Parathyroid adenoma (tissue), 2 donors: ENCODE data around the gene EEPD1.

Experiments
- H2AFZ ChIP-seq: fragments of 300-600 bp; sonication (generic); one replicate; pipeline ENCODE4 v1.7.0; 2017; ENCODE audit warnings: antibody characterized with exemption, mild to moderate bottlenecking
- H3K27ac ChIP-seq: fragments of 300-600 bp; sonication (generic); one replicate; pipeline ENCODE4 v1.7.0; 2017
- H3K27me3 ChIP-seq: fragments of 300-600 bp; sonication (generic); one replicate; pipeline ENCODE4 v1.7.0; 2017; ENCODE audit warnings: low read length; ENCODE audit not compliant: control insufficient read depth, insufficient read depth
- H3K36me3 ChIP-seq: fragments of 300-600 bp; sonication (generic); one replicate; pipeline ENCODE4 v1.7.0; 2017; ENCODE audit warnings: low read length; ENCODE audit not compliant: control insufficient read depth, insufficient read depth
- H3K4me1 ChIP-seq: fragments of 300-600 bp; sonication (generic); one replicate; pipeline ENCODE4 v1.7.0; 2017; ENCODE audit warnings: control low read depth
- H3K4me2 ChIP-seq: fragments of 300-600 bp; sonication (generic); one replicate; pipeline ENCODE4 v1.7.0; 2017; ENCODE audit warnings: low read length
- H3K4me3 ChIP-seq: fragments of 300-600 bp; sonication (generic); one replicate; pipeline ENCODE4 v1.7.0; 2017; ENCODE audit warnings: low read depth, low read length
- H3K79me2 ChIP-seq: fragments of 300-600 bp; sonication (generic); one replicate; pipeline ENCODE4 v1.7.0; 2017; ENCODE audit warnings: control low read depth
- H3K9ac ChIP-seq: fragments of 300-600 bp; sonication (generic); one replicate; pipeline ENCODE4 v1.7.0; 2017; ENCODE audit warnings: mild to moderate bottlenecking
- H3K9me3 ChIP-seq: fragments of 300-600 bp; sonication (generic); one replicate; pipeline ENCODE4 v1.7.0; 2017; ENCODE audit warnings: low read length; ENCODE audit not compliant: control insufficient read depth
- CTCF ChIP-seq: fragments of 300-600 bp; sonication (generic); IDR thresholded peaks from one replicate; pipeline ENCODE4 v1.7.0; 2017; ENCODE audit warnings: antibody characterized with exemption, mild to moderate bottlenecking
- donor health status: primary hyperparathyroidism.

Gene EEPD1

GRCh38 chr7:36175886-36176285 lies 22.8 kb downstream of the EEPD1 start:
- Histone ChIP-seq H3K79me2 (peaks cover 3% of the 10 kb centered on the region), H3K4me3 (no peak overlapping the region), H2AFZ (no peak overlapping the region), H3K27ac (peak overlapping the region; percentile 14), H3K4me2 (no peak overlapping the region), H3K9ac (no peak overlapping the region), H3K9me3 (no peaks in the 10 kb centered on the region), H3K4me1 (no peaks in the 10 kb centered on the region), H3K36me3 (no peaks in the 10 kb centered on the region), H3K27me3 (no peaks in the 10 kb centered on the region)
- TF ChIP-seq CTCF = no peak

GRCh38 chr7:36176697-36177096 lies 23.6 kb downstream of the EEPD1 start:
- no peak for TF ChIP-seq CTCF
- no peaks in the 10 kb centered on the region for H3K4me1 ChIP-seq

GRCh38 chr7:36180121-36180520 lies 27.1 kb downstream of the EEPD1 start:
- TF ChIP-seq CTCF = no peak
- H3K27ac ChIP-seq = no peak overlapping the region
- H3K4me2 ChIP-seq = no peak overlapping the region
- no peaks in the 10 kb centered on the region for H3K27me3 ChIP-seq
- no peak overlapping the region for H3K4me3 ChIP-seq
- no peaks in the 10 kb centered on the region for H3K79me2 ChIP-seq
- H3K4me1 ChIP-seq = no peaks in the 10 kb centered on the region
- H3K36me3 ChIP-seq = no peaks in the 10 kb centered on the region
- no peak overlapping the region for H3K9ac ChIP-seq
- H2AFZ ChIP-seq = no peak overlapping the region
- no peaks in the 10 kb centered on the region for H3K9me3 ChIP-seq

More at GRCh38 chr7:36176697-36177096, 23.6 kb downstream of the EEPD1 start:
- no peak overlapping the region for H3K9ac ChIP-seq
- H3K79me2 ChIP-seq = peaks cover 3% of the 10 kb centered on the region
- no peak overlapping the region for H3K4me2 ChIP-seq
- no peak overlapping the region for H3K4me3 ChIP-seq
- H2AFZ ChIP-seq = no peak overlapping the region
- no peaks in the 10 kb centered on the region for H3K36me3 ChIP-seq
- no peak overlapping the region for H3K27ac ChIP-seq
- H3K27me3 ChIP-seq = no peaks in the 10 kb centered on the region
- H3K9me3 ChIP-seq = no peaks in the 10 kb centered on the region

- no peak for TF ChIP-seq CTCF
- no peaks in the 10 kb centered on the region for H3K79me2 ChIP-seq
- H3K4me1 ChIP-seq = no peaks in the 10 kb centered on the region
- H3K36me3 ChIP-seq = no peaks in the 10 kb centered on the region
- no peak overlapping the region for H3K27ac ChIP-seq
- H3K9me3 ChIP-seq = no peaks in the 10 kb centered on the region
- H3K27me3 ChIP-seq = no peaks in the 10 kb centered on the region
- H2AFZ ChIP-seq = no peak overlapping the region
- no peak overlapping the region for H3K4me3 ChIP-seq
- H3K9ac ChIP-seq = no peak overlapping the region
- no peak overlapping the region for H3K4me2 ChIP-seq
These were observed 28.6 kb downstream of the EEPD1 start for GRCh38 chr7:36181668-36182067.

GRCh38 chr7:36182854-36183604 lies 30.0 kb downstream of the EEPD1 start:
- no peak overlapping the region for H3K9ac ChIP-seq

More at GRCh38 chr7:36182854-36183604, 30.0 kb downstream of the EEPD1 start:
- no peaks in the 10 kb centered on the region for H3K4me1 ChIP-seq
- no peaks in the 10 kb centered on the region for H3K27me3 ChIP-seq
- no peaks in the 10 kb centered on the region for H3K36me3 ChIP-seq
- no peak overlapping the region for H3K4me2 ChIP-seq
- no peaks in the 10 kb centered on the region for H3K79me2 ChIP-seq
- H2AFZ ChIP-seq = no peak overlapping the region
- no peak overlapping the region for H3K4me3 ChIP-seq
- H3K27ac ChIP-seq = no peak overlapping the region
- H3K9me3 ChIP-seq = no peaks in the 10 kb centered on the region
- no peak for TF ChIP-seq CTCF
